ENCODE data around the gene HM13.
"Not testable (repeated sequence)": the region's sequence is repeated elsewhere in the genome, so short reads cannot be mapped to it uniquely, and the experiment has no call there.

DNA sequence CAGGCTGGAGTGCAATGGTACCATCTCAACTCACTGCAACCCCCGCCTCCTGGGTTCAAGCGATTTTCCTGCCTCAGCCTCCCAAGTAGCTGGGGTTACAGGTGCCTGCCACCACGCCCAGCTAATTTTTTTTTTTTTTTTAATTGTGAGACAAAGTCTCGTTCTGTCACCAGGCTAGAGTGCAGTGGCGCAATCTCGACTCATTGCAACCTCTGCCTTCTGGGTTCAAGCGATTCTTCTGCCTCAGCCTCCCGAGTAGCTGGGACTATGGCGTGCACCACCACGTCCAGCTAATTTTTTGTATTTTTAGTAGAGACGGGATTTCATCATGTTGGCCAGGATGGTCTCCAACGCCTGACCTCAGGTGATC lies 98.0 kb downstream of the HM13 start:
- TF ChIP-seq, protein P1, sequence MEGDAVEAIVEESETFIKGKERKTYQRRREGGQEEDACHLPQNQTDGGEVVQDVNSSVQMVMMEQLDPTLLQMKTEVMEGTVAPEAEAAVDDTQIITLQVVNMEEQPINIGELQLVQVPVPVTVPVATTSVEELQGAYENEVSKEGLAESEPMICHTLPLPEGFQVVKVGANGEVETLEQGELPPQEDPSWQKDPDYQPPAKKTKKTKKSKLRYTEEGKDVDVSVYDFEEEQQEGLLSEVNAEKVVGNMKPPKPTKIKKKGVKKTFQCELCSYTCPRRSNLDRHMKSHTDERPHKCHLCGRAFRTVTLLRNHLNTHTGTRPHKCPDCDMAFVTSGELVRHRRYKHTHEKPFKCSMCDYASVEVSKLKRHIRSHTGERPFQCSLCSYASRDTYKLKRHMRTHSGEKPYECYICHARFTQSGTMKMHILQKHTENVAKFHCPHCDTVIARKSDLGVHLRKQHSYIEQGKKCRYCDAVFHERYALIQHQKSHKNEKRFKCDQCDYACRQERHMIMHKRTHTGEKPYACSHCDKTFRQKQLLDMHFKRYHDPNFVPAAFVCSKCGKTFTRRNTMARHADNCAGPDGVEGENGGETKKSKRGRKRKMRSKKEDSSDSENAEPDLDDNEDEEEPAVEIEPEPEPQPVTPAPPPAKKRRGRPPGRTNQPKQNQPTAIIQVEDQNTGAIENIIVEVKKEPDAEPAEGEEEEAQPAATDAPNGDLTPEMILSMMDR (IDR thresholded peaks at IDR 0.05): not testable (repeated sequence)
- not testable (repeated sequence) for TF ChIP-seq POLR2A (IDR thresholded peaks at IDR 0.05)

All from prostate gland (tissue), 2 donors.